HG03520 (cell line): ENCODE data around the gene VPS13D.

Source experiments
- ATAC-seq: cut with Tn5 transposase; IDR thresholded peaks from one replicate; pipeline ENCODE4 v1.9.1; 2021; ENCODE audit warnings: mild to moderate bottlenecking, moderate library complexity; ENCODE audit not compliant: unreplicated experiment

VPS13D gene

DNA sequence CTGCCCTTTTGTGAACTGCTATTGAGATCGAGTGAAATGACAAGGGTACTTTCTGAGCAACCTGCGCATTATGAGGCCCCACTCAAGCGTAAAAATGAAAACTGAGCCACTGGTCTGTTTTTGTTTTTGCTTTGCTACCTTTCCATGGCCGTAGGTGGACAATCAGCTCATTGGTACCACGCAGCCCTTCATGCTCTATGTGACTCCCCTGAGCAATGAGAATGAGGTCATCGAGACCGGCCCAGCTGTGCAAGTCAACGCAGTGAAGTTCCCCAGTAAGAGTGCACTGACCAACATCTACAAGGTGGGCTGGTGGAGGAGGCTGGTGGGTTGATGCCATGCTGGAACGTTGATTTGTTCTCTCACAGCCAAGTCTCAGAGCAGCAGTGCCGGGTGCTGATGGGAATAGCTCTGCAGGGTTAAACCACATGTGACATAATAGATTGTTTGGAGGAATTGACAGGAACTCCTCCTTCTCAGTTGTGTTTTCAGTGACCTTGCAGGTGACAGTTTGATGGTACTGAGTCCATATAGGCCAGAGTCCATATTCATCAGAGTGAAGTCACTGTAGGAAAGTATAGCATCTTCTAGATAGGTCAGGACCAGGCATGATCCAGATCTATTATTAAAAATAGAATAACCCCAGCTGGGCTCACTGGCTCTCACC is 170.3 kb downstream of the VPS13D start:
- no peak for ATAC-seq

DNA sequence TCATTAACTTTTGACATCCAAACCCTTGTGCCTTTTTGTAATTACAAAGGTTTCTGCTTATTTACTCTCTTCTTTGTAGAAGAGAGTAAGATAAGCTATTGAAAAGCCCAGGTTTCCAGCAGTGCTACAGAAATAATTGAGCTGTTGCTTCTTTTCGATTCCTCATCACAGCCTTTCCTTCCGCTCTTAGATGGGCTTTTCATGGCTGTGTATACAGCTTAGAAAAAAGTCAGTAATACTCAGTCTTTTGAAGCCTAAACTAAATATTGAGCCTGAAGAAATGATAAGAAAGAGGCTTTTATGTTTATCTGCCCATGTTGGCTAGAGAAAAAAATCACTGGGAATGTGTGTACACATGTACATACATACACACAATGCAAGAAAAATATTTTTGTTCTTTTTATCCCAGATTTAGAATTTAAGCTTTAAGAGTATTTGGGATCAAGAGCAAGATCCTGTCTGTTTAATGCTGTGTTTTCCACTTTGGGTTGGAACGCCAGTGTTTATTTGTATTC is 172.4 kb downstream of the VPS13D start:
- no peak for ATAC-seq

DNA sequence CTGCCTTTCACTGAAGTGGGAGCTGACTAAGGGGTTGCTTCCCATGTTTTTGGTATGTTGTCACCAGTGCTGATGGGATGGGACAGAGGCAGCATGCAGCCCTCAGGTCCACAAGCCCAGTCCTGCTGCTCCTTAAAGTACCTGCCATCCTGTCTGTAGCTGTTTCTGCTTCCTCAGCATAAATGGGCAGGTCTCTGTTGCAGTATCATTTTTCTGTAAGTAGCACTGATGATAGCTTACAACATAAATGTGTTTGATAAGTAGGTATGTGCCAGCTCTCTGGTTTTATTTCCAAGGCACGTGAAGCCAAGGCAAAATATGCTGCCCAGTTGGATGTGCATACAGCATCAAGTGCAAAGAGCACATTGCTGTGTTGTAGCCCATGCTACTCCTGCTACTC is 173.0 kb downstream of the VPS13D start:
- no peak for ATAC-seq

- no peak for ATAC-seq
Observed at GRCh38 chr1:12404918-12405317, 175.1 kb downstream of the VPS13D start.

DNA sequence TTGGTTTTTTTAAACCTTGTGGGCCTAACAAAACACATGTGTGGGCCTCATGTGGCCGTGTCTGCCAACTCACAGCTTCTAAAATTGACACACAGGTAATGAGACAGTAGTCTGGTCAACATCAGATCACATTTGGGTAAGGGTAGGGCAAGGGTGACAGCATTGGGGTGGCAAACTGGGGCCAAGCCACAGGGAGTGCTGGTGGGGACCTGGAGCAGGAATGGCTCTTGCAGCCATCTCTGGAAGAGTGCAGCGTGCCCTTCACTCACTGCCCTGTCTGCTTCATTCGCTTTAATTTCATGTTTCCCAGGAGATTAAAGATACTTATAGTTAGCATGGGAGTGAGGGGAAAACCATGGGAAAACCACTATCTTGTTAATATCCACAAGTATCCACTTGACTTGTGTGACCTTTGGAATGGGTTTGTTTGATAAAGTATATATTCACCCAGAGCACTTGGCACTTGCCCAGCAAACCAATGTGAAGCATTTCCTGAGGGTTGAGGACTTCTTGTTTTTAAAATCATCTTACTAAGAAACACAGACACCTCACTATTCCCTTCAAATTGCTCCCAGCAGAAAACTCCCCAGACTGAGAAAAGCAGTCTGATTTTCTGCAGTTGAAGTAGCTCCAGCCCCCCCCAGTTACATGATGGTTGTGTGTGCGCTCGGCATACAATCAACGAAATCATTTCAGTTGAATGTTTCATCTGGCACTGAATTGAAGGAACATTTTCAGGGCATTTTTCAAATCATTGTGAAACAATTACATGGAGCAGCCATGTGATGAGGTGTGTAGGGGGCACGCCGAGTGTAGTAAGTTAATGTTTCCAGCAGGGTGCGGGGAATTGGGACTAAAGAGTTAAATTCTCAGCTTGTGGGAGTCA is 175.7 kb downstream of the VPS13D start:
- no peak for ATAC-seq

DNA sequence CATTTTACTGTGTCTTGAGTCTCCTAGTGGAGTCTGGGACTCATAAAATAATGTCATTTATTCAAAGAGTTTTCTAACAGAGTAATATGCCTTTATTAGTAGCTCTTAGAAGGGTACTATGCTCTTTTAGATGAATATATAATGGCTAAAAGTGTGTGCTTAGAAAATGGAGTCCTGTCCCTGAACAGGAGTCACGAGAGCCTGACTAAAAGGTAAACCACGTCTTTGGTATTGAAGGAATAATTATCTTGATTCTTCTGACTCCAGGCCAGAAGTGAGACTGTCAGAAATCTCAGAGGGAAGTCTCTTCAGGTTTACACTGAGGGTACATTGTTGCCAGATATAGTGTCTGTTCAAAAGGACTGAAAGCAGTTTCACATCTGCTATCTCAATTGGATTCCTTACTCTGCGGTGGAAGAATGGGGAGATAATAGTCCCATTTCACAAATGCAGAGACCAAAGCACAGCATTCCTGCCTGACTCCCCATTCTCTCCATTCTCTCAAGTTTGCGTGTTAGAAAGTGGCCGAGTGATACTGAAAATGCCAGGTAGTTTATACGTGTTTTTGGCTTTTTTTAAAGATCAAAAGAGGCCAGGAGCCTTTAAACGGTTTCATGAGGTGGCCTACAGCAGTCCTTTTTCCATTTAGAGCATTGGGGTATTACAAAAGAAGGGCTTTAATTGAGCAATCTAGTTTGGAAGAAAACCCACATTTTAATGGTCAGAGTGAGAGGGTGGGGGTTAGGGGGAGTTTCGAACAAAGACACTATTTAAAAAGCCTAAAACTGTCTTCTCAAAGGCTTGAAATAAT is 176.6 kb downstream of the VPS13D start:
- no peak for ATAC-seq

DNA sequence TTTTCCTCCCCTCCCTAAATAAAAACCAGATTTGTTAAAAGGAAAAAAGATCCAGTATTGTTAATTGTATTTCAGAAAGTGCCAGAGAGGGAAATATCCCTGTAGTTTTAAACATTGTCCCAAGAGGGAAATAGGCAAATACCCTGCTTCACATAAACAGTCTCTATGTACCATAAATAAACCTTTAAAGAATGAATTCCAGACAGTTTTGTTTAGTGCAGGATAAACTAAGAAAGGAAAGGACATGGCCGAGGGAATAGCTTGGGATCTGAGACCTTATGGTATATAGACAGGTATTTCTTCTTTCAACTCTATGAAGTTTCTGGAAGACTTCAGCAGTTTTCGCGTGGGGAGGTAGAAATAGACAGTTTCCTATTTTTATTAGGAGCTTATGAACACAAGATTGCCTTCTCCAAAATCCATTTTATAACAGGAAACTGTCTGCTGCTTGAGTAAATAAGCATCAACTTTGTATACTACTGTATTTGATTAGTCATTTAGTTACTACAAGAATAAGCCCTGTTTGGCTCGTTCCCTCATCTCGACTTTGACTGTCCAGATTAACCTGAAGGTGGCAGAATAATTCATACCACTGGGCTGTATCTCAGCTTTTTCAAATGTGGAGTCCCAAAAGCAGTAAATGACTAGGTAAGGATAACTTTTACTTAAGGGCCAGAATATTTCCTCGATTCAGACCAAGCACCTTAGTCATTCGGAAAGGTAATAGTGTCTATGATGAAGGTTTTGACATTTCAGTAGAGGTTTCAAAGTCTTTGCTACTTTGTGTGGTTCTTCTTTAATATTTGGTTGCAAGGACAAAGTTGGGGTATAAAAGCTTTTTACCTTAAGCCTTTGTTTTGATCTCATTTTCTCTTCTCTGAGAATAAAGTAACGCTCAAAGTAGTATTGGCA is 177.5 kb downstream of the VPS13D start:
- no peak for ATAC-seq

DNA sequence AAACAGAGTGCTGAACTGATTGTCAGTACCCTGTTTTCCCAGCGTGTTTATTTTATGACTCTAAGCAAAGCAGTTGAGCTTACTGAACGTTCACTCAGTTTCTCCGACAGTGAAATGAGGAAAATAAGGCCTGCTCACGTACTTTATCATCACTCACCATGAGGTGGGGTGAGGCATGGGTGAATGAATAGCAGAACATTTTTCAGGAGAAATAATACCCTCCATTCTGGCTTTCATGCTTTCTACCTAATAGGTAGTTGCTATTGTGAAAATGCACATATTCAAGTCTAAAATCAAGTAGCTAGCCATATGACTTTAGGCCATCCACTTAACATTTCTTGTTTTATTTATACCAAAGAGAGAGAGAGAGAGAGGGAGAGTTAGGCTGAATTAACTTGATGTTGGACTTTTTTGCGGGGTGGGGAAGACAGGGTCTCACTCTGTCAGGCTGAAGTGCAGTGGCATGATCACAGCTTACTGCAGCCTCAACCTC is 178.2 kb downstream of the VPS13D start:
- ATAC-seq = no peak

DNA sequence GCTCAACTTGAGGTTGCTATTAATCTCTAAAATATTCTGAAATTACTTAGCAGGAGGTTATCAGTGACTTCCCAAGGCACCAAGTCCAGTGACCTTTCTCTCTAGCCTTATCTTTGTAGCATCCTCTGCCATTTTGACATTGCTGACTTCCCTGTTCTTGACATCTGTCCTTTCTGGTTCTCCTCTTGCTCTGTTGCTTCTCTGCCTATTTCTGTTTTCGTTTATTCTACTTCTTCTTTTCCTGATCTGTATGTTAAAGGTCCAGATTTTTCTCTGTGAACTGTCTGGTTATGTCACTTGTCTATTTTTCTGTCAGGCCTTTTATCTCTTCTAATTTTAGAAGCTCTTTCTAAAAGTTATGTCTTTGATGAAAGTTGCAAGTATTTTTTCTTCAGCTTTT is 178.8 kb downstream of the VPS13D start:
- ATAC-seq = no peak

- no peak for ATAC-seq
Observed at GRCh38 chr1:12409681-12410080, 179.9 kb downstream of the VPS13D start.

GRCh38 chr1:12410351-12410750 is 180.5 kb downstream of the VPS13D start:
- no peak for ATAC-seq

GRCh38 chr1:12411098-12411497 is 181.3 kb downstream of the VPS13D start:
- ATAC-seq = no peak

DNA sequence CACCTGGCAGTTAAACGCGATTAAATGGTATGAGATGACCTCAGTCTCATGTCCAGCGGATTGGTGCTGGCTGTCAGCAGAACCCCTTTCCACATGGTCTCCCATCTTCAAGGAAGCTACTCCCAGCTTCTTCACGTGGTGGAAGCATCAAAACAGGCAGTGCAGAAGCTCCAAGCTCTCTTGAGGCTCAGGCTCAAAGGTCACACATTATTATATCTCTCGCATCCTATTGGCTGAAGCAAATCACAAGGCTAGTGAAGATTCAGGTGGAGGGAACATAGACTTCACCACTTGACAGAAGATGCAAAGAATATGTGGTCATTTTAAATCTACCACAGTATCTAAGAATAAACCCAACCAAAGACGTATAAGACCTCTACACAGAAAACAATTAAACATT is 181.9 kb downstream of the VPS13D start:
- ATAC-seq = no peak

DNA sequence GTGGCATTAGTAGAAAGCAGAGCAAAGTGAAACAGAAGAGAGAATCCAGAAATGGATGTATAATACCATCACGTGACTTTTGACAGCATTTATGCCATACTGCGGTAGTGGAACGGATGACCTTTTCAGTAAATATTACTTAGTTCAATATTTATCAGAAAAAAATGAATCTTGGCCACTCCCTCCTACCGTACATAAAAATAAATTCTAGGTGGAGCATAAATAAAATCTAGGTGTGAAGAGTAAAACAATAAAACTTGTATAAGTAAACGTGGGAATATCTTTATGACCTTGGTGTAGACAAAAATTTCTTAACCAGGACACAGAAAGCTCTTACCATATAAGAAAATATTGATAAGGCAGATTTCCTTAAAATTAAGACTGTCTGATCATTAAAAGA is 182.6 kb downstream of the VPS13D start:
- ATAC-seq = no peak

DNA sequence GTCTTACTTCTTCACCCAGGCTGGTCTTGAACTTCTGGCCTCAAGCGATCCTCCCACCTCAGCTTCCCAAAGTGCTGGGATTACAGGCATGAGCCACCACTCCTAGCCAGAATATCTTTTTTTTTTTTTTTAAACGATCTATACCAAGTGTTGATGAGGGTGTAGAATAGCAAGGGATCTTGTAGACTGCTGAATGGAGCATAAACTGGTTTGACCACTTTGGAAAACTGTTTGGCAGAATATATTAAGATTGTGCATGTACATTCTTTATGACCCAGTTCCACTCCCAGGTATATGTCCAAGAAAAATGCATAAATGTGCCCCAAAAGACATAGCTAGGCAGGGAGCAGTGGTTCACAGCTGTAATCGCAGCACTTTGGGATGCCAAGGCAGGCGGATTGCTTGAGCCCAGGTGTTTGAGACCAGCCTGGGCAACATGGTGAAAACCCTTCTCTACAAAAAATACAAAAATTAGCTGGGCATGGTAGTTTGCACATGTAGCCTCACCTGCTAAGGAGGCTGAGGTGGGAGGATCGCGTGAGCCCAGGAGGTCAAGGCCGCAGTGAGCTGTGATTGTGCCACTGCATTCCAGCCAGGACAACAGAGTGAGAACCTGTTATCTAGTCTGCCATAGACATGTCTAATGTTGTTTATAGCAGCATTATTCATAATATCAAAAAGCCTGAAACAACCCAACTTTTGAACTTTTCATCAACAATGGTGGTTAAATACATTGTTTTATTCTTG is 184.0 kb downstream of the VPS13D start:
- no peak for ATAC-seq

GRCh38 chr1:12414444-12415018 is 184.7 kb downstream of the VPS13D start:
- no peak for ATAC-seq

- no peak for ATAC-seq
Observed at GRCh38 chr1:12415038-12415466, 185.2 kb downstream of the VPS13D start.

DNA sequence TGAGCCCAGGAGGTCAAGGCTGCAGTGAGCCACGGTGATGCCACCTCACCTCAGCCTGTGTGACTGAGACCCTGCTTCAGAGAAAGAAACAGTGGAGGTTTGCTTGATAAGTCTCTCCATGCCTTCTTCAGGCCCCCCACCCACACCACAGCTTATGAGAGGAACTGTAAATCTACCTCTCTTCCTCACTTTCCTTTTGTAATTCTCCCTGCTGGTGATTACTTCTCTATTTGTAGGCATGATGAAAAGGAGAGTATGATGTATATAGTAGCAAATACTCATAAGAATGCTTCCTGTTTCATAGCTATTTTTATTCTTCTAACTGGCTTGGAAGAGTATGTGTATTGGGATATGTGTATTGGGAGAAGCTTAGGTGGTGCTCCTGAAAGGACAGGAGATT is 186.3 kb downstream of the VPS13D start:
- ATAC-seq = no peak

- ATAC-seq = no peak
Observed at GRCh38 chr1:12416744-12417143, 186.9 kb downstream of the VPS13D start.
